Subcutaneous adipose tissue (tissue), 4 donors: Measurements from ENCODE around the gene ELOB. TPM values are rescaled to one million over a fixed set of nuclear protein-coding genes. Genes with fewer than 3 reads are reported as not detected.

Source experiments
- total RNA-seq, 4 donors: library from RNA; depleted of rRNA; stranded (reverse); fragments of >200 nt; gene quantifications; one replicate each; pipeline ENCODE4 v1.1.0, GENCODE V29; 2016
- TF ChIP-seq, protein P1 (sequence below): fragments of 450-650 bp; IDR thresholded peaks from one replicate; pipeline ENCODE4 v1.5.1; 2016; ENCODE audit warnings: low read depth, mild to moderate bottlenecking, control low read depth, antibody characterized with exemption, moderate library complexity

Gene ELOB
- total RNA-seq, 4 donors from 2014 or later: 264 to 371 (median 280) TPM

GRCh38 chr16:2785101-2785991 lies 8.3 kb upstream of the ELOB start:
- TF ChIP-seq, protein P1, sequence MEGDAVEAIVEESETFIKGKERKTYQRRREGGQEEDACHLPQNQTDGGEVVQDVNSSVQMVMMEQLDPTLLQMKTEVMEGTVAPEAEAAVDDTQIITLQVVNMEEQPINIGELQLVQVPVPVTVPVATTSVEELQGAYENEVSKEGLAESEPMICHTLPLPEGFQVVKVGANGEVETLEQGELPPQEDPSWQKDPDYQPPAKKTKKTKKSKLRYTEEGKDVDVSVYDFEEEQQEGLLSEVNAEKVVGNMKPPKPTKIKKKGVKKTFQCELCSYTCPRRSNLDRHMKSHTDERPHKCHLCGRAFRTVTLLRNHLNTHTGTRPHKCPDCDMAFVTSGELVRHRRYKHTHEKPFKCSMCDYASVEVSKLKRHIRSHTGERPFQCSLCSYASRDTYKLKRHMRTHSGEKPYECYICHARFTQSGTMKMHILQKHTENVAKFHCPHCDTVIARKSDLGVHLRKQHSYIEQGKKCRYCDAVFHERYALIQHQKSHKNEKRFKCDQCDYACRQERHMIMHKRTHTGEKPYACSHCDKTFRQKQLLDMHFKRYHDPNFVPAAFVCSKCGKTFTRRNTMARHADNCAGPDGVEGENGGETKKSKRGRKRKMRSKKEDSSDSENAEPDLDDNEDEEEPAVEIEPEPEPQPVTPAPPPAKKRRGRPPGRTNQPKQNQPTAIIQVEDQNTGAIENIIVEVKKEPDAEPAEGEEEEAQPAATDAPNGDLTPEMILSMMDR: no peak

DNA sequence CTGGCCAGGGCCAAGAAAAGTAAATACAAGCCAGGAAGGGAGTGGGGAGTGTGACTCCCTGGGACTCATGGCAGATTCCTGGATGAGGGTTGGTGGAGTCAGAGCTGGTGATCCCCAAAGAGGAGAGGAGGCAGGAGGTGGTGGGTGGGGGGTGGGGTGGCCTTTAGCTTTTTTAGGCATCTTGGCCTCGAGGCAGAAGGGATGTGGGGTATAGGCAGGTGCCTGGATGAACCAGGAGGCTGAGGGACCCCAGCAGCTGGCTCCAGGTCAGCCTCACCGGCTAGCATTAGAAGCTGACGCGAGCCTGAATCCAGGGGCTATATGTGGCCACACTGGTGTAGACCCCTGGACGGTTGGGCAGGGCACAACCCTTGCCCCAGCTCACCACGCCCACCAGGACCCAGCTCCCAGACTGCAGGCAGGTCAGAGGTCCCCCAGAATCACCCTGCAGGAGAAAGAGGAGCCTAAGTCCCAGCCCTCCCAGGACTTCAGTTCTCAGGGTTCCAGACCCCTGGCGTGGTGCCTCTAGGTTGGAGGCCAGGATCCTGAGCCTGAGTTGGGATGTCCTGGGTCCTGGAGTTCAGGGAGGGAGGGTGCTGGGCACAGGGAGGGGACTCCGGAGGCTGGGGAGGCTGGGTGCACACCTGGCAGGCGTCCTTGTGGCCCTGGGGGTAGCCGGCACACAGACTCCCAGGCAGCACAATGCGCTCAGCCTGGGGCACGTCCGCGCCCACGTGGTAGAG lies 7.4 kb upstream of the ELOB start:
- TF ChIP-seq, protein P1: no peak

- TF ChIP-seq, protein P1: no peak
These were observed 6.7 kb upstream of the ELOB start for GRCh38 chr16:2783581-2784357.

DNA sequence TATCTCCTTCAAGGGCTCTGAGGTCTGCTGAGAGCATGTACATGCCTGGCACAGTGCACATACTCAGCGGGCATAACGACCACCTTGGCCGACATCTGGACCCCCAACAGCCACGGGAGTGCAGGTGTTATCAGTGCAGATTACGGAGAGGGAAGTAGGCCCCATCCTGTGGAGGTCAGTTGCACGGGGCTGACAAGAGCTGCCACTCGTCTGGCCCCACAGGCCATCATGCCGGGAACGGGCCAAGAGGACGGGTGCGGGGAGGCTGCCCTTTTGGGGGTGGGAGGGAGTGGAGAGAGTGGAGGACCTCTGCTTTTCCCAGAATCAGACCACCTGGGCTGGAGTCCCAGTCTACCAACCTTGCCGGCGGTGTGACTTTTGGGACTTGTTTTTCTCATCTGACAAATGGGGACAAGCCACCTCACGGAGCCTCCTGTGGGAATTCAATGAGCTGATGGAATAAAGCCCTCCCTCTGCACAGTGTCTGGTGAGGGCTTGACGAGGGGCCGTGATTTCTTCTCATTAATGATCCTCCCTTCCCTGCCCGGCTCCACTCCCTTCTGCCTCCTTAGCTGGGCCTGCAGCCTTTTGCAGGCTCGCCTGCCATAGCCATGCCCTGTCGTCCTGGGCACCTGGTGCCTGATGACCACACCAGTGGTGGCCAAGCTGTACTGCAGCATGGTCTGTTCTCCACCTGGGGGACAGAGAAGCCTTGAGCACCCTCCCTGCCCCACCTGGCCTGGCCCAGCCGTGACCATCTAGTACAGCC lies 5.7 kb upstream of the ELOB start:
- TF ChIP-seq, protein P1: no peak

DNA sequence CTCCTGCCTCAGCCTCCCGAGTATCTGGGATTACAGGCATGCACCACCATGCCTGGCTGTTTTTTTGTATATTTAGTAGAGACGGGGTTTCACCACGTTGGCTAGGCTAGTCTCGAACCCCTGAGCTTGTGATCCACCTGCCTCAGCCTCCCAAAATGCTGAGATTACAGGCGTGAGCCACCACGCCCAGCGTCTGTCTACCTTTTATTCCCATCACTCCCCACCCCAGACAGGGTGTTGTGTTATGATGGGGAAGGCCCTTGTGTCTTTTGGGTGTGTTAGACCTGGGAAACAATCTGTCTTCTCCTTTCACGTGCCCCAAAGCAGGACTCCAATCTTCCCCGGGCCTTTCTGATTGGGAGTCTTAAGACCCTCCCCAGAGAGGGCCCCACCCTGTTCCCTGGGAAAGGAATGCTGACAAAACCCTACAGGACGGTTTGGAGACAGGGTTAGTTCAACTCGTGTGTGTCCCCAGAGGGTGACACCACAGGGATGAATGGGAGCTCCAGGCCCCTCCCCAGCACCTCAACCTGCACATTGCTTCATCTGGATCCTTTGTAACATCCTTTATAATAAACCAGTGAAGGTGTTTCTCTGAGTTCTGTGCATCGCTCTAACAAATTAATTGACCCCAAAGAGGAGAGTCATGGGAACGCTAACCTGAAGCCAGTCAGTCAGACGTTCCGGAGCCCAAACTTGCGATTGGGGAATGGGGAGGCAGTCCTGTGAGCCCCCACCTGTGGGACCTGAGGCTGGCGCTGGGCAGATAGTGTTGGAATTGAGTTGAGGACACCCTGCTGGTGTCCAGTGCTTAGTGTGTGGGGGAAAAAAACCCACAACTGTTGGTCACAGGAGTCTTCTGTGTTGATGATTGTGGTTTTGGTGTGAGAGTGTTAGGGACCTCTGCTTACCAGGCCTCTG lies 3.2 kb upstream of the ELOB start:
- TF ChIP-seq, protein P1: no peak
